Measurements from ENCODE around the gene SOS2. TPM values are rescaled to one million over a fixed set of nuclear protein-coding genes. Genes with fewer than 3 reads are reported as not detected.

Gene SOS2
- total and polyA plus RNA-seq, 12 donors, result 6.1 to 39.1 (median 27.8) TPM

DNA sequence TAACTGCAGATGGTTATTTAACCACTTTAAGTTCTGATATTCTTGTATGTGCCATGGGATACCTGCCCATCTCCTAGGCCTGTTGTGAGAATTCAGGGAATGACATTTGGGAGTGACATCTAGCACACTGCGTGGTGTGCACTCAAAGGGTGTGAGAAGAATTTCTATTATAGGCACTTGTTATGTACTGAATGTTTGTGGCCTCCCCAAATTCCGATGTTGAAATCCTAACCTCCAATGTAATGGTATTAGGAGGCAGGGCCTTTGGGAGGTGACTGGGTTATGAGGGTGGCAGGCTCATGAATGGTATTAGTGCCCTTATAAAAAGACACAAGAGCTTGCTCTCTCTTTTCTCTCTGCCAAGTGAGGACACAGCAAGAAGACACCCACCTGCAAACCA is 142.6 kb downstream of the SOS2 start:
- Histone ChIP-seq H3K4me3 (no peak overlapping the region), H3K27me3 (no peaks in the 10 kb centered on the region), H3K36me3 (replicated peaks in 1 of 2) (no peaks in the 10 kb centered on the region), H3K4me1 (replicated peaks in 1 of 2) (peaks cover 8 to 18% of the 10 kb centered on the region in 2 donors), H3K27ac (no peak overlapping the region), H3K9me3 (replicated peaks in 1 of 3) (no peaks in the 10 kb centered on the region)
- DNase-seq, result no peak
- TF ChIP-seq, protein P1, sequence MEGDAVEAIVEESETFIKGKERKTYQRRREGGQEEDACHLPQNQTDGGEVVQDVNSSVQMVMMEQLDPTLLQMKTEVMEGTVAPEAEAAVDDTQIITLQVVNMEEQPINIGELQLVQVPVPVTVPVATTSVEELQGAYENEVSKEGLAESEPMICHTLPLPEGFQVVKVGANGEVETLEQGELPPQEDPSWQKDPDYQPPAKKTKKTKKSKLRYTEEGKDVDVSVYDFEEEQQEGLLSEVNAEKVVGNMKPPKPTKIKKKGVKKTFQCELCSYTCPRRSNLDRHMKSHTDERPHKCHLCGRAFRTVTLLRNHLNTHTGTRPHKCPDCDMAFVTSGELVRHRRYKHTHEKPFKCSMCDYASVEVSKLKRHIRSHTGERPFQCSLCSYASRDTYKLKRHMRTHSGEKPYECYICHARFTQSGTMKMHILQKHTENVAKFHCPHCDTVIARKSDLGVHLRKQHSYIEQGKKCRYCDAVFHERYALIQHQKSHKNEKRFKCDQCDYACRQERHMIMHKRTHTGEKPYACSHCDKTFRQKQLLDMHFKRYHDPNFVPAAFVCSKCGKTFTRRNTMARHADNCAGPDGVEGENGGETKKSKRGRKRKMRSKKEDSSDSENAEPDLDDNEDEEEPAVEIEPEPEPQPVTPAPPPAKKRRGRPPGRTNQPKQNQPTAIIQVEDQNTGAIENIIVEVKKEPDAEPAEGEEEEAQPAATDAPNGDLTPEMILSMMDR (IDR thresholded peaks at IDR 0.05), result no peak
- TF ChIP-seq POLR2A (IDR thresholded peaks at IDR 0.05), result no peak
- intact Hi-C loops (cut with DNase I), result no loop called here
- WGBS, 4 donors, result 43 to 86% (median 65%) methylated on average over 2 of the region's 2 CpGs

DNA sequence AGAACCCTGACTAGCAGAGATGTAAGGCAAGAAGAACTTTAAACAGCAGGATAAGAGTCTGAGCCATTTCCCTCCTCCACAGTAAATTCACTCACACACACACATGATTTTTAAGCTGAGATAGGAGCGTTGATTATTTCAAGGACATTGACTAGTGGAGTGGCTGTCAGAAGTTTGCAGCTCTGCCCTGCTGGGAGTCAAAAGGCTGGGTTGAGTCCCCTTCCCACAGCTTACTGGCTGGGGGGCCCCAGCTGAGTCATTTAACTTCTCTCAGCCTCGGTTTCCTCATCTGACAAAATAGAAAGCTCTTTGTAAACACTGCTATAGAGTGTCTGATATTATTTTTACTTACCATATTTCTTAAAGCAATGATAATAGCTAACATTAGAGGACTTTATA is 143.3 kb downstream of the SOS2 start:
- Histone ChIP-seq H3K9me3 (replicated peaks in 1 of 3) (no peaks in the 10 kb centered on the region), H3K4me3 (no peak overlapping the region), H3K36me3 (replicated peaks in 1 of 2) (no peaks in the 10 kb centered on the region), H3K27me3 (no peaks in the 10 kb centered on the region), H3K27ac (peak overlapping the region in 2 of 5 donors; percentile 17 to 24), H3K4me1 (replicated peaks in 1 of 2) (peaks cover 8 to 18% of the 10 kb centered on the region in 2 donors)
- DNase-seq, result peak in 2 of 7 donors; percentile 24 to 34
- 56 to 70% (median 66%) methylated on average over 2 of the region's 2 CpGs for WGBS, 4 donors
- intact Hi-C loops (cut with DNase I), result no loop called here
- TF ChIP-seq, protein P1 (IDR thresholded peaks at IDR 0.05), result no peak
- TF ChIP-seq POLR2A (IDR thresholded peaks at IDR 0.05), result no peak

DNA sequence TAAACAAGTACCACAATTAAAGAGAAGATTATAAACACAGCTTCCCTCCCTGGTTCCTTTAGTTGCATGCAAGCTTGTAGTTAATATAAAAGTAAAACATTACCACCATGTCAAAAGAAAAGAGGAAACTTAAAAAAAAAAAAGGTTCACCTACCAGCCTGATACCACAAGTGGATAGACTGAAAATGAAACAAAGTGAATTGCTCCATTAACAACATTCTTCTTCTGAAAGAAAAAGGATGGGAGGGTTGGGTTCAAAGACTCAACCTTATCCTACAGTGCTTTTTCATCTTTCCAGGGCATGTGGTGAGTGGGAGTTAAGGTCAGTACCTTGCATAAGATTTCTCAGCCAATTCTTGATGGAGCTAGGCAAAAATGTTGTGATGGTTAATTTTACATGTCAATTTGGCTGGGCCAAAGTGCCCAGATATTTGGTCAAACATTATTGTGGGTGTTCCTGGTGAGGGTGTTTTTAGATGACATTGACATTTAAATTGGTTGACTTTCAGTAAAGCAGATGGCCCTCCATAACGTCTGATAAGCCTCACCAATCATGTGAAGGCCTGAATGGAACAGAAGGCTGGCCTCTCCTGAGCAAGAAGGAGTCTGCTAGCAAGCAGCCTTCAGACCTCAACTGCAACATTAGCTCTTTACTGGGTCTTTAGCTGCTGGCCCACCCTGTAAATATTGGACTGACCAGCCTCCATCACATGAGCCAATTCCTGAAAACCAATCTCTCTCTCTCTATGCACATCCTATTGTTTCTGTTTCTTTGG is 143.8 kb downstream of the SOS2 start:
- no peak for TF ChIP-seq POLR2A (IDR thresholded peaks at IDR 0.05)
- TF ChIP-seq, protein P1 (IDR thresholded peaks at IDR 0.05), result no peak
- no peaks in the 10 kb centered on the region for H3K9me3 ChIP-seq (replicated peaks in 1 of 3)
- no peaks in the 10 kb centered on the region for H3K36me3 ChIP-seq (replicated peaks in 1 of 2)
- H3K27me3 ChIP-seq, result no peaks in the 10 kb centered on the region
- H3K4me3 ChIP-seq, result no peak overlapping the region
- 14 to 50% (median 39%) methylated on average over 1 of the region's 1 CpG for WGBS, 4 donors
- intact Hi-C loops (cut with DNase I), result no loop called here
- H3K27ac ChIP-seq, result peak overlapping the region in 2 of 5 donors; percentile 17 to 24
- no peak for DNase-seq
- H3K4me1 ChIP-seq (replicated peaks in 1 of 2), result peaks cover 8 to 18% of the 10 kb centered on the region in 2 donors

DNA sequence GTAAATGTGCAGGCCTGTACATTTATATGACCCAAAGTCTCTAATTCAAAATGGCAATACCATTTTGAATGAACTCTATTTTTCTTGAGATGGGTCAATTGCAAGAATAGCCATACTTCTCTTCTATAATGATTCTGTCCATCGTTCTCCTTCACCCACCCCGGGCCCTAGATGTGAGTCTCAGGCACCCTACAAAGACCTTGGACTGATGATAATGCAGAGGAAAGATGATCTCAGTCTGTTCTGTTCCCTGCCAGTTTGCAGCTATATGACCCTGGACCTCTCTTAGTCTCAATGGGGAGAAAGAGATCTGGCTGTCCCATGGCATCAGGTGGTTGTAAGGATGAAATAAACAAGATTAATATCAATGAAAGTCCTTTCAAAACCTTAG is 145.1 kb downstream of the SOS2 start:
- Histone ChIP-seq H3K9me3 (replicated peaks in 1 of 3) (no peaks in the 10 kb centered on the region), H3K4me3 (no peak overlapping the region), H3K4me1 (replicated peaks in 1 of 2) (peaks cover 8 to 18% of the 10 kb centered on the region in 2 donors), H3K27ac (peak overlapping the region in 3 of 5 donors; percentile 22 to 36 (median 23)), H3K27me3 (no peaks in the 10 kb centered on the region), H3K36me3 (replicated peaks in 1 of 2) (no peaks in the 10 kb centered on the region)
- TF ChIP-seq, protein P1 (IDR thresholded peaks at IDR 0.05), result no peak
- TF ChIP-seq POLR2A (IDR thresholded peaks at IDR 0.05), result no peak
- DNase-seq, result peak in 2 of 7 donors; percentile 13 to 23
- intact Hi-C loops (cut with DNase I), result no loop called here
- WGBS, 4 donors, result 45 to 72% (median 49%) methylated on average over 2 of the region's 2 CpGs

Measured in adrenal gland (tissue), 12 donors.